ENCODE data around the gene LSG1.

LSG1 gene

GRCh38 chr3:194705227-194705626 lies 33.2 kb upstream of the LSG1 start:
- no peak overlapping the region for H3K27ac ChIP-seq (ENCODE audit: low read length)
- no peaks in the 10 kb centered on the region for H3K4me1 ChIP-seq (ENCODE audit: control insufficient read depth in 1 of 2, insufficient read depth in 2 of 2, low read length in 2 of 2)

GRCh38 chr3:194702545-194702944 lies 30.6 kb upstream of the LSG1 start:
- Histone ChIP-seq H3K27me3 (ENCODE audit: low read depth, low read length) (no peaks in the 10 kb centered on the region), H3K4me3 (ENCODE audit: low read depth in 1 of 2, low read length in 2 of 2) (no peak overlapping the region), H3K9me3 (ENCODE audit: control insufficient read depth in 1 of 2, low read length in 2 of 2) (peaks cover 0 to 11% of the 10 kb centered on the region in 2 donors), H3K36me3 (ENCODE audit: control insufficient read depth in 1 of 2, insufficient read depth in 2 of 2, low read length in 2 of 2) (no peaks in the 10 kb centered on the region), H3K4me1 (ENCODE audit: control insufficient read depth in 1 of 2, insufficient read depth in 2 of 2, low read length in 2 of 2) (no peaks in the 10 kb centered on the region), H3K27ac (ENCODE audit: low read length) (no peak overlapping the region)

More at GRCh38 chr3:194705227-194705626, 33.2 kb upstream of the LSG1 start:
- Histone ChIP-seq H3K4me3 (ENCODE audit: low read depth in 1 of 2, low read length in 2 of 2) (no peak overlapping the region), H3K9me3 (ENCODE audit: control insufficient read depth in 1 of 2, low read length in 2 of 2) (no peaks in the 10 kb centered on the region), H3K27me3 (ENCODE audit: low read depth, low read length) (no peaks in the 10 kb centered on the region), H3K36me3 (ENCODE audit: control insufficient read depth in 1 of 2, insufficient read depth in 2 of 2, low read length in 2 of 2) (no peaks in the 10 kb centered on the region)

- H3K9me3 ChIP-seq (ENCODE audit: control insufficient read depth in 1 of 2, low read length in 2 of 2), result peaks cover 0 to 11% of the 10 kb centered on the region in 2 donors
- no peaks in the 10 kb centered on the region for H3K36me3 ChIP-seq (ENCODE audit: control insufficient read depth in 1 of 2, insufficient read depth in 2 of 2, low read length in 2 of 2)
- no peak overlapping the region for H3K27ac ChIP-seq (ENCODE audit: low read length)
- H3K27me3 ChIP-seq (ENCODE audit: low read depth, low read length), result no peaks in the 10 kb centered on the region
- no peaks in the 10 kb centered on the region for H3K4me1 ChIP-seq (ENCODE audit: control insufficient read depth in 1 of 2, insufficient read depth in 2 of 2, low read length in 2 of 2)
- no peak overlapping the region for H3K4me3 ChIP-seq (ENCODE audit: low read depth in 1 of 2, low read length in 2 of 2)
These were observed 24.7 kb upstream of the LSG1 start for GRCh38 chr3:194696702-194697101.

GRCh38 chr3:194691481-194692283 lies 19.7 kb upstream of the LSG1 start:
- Histone ChIP-seq H3K4me3 (ENCODE audit: low read depth in 1 of 2, low read length in 2 of 2) (no peak overlapping the region), H3K36me3 (ENCODE audit: control insufficient read depth in 1 of 2, insufficient read depth in 2 of 2, low read length in 2 of 2) (no peaks in the 10 kb centered on the region), H3K4me1 (ENCODE audit: control insufficient read depth in 1 of 2, insufficient read depth in 2 of 2, low read length in 2 of 2) (peaks cover 0 to 18% of the 10 kb centered on the region in 2 donors), H3K27me3 (ENCODE audit: low read depth, low read length) (no peaks in the 10 kb centered on the region), H3K9me3 (ENCODE audit: control insufficient read depth in 1 of 2, low read length in 2 of 2) (no peaks in the 10 kb centered on the region), H3K27ac (ENCODE audit: low read length) (no peak overlapping the region)

- H3K36me3 ChIP-seq (ENCODE audit: control insufficient read depth in 1 of 2, insufficient read depth in 2 of 2, low read length in 2 of 2), result no peaks in the 10 kb centered on the region
- H3K4me3 ChIP-seq (ENCODE audit: low read depth in 1 of 2, low read length in 2 of 2), result no peak overlapping the region
- H3K27me3 ChIP-seq (ENCODE audit: low read depth, low read length), result no peaks in the 10 kb centered on the region
- no peaks in the 10 kb centered on the region for H3K9me3 ChIP-seq (ENCODE audit: control insufficient read depth in 1 of 2, low read length in 2 of 2)
- peaks cover 0 to 19% of the 10 kb centered on the region in 2 donors for H3K4me1 ChIP-seq (ENCODE audit: control insufficient read depth in 1 of 2, insufficient read depth in 2 of 2, low read length in 2 of 2)
- H3K27ac ChIP-seq (ENCODE audit: low read length), result no peak overlapping the region
These were observed 18.7 kb upstream of the LSG1 start for GRCh38 chr3:194690501-194691372.

- H3K4me1 ChIP-seq (ENCODE audit: control insufficient read depth in 1 of 2, insufficient read depth in 2 of 2, low read length in 2 of 2), result peaks cover 4 to 19% of the 10 kb centered on the region in 2 donors
- H3K36me3 ChIP-seq (ENCODE audit: control insufficient read depth in 1 of 2, insufficient read depth in 2 of 2, low read length in 2 of 2), result no peaks in the 10 kb centered on the region
- peak overlapping the region; percentile 1 for H3K27ac ChIP-seq (ENCODE audit: low read length)
- no peaks in the 10 kb centered on the region for H3K9me3 ChIP-seq (ENCODE audit: control insufficient read depth in 1 of 2, low read length in 2 of 2)
- no peaks in the 10 kb centered on the region for H3K27me3 ChIP-seq (ENCODE audit: low read depth, low read length)
- H3K4me3 ChIP-seq (ENCODE audit: low read depth in 1 of 2, low read length in 2 of 2), result peak overlapping the region; percentile 20 to 79
These were observed 17.5 kb upstream of the LSG1 start for GRCh38 chr3:194689493-194689944.

GRCh38 chr3:194688946-194689345 lies 17.0 kb upstream of the LSG1 start:
- H3K27me3 ChIP-seq (ENCODE audit: low read depth, low read length), result no peaks in the 10 kb centered on the region
- peak overlapping the region; percentile 1 for H3K27ac ChIP-seq (ENCODE audit: low read length)
- H3K9me3 ChIP-seq (ENCODE audit: control insufficient read depth in 1 of 2, low read length in 2 of 2), result no peaks in the 10 kb centered on the region
- H3K36me3 ChIP-seq (ENCODE audit: control insufficient read depth in 1 of 2, insufficient read depth in 2 of 2, low read length in 2 of 2), result no peaks in the 10 kb centered on the region
- H3K4me1 ChIP-seq (ENCODE audit: control insufficient read depth in 1 of 2, insufficient read depth in 2 of 2, low read length in 2 of 2), result peaks cover 4 to 19% of the 10 kb centered on the region in 2 donors
- H3K4me3 ChIP-seq (ENCODE audit: low read depth in 1 of 2, low read length in 2 of 2), result peak overlapping the region; percentile 20 to 79

- Histone ChIP-seq H3K9me3 (ENCODE audit: control insufficient read depth in 1 of 2, low read length in 2 of 2) (no peaks in the 10 kb centered on the region), H3K4me1 (ENCODE audit: control insufficient read depth in 1 of 2, insufficient read depth in 2 of 2, low read length in 2 of 2) (peaks cover 4 to 19% of the 10 kb centered on the region in 2 donors), H3K4me3 (ENCODE audit: low read depth in 1 of 2, low read length in 2 of 2) (peak overlapping the region; percentile 79 to 88), H3K27ac (ENCODE audit: low read length) (peak overlapping the region; percentile 1), H3K36me3 (ENCODE audit: control insufficient read depth in 1 of 2, insufficient read depth in 2 of 2, low read length in 2 of 2) (no peaks in the 10 kb centered on the region), H3K27me3 (ENCODE audit: low read depth, low read length) (no peaks in the 10 kb centered on the region)
These were observed 16.3 kb upstream of the LSG1 start for GRCh38 chr3:194688200-194688740.

- no peak overlapping the region for H3K27ac ChIP-seq (ENCODE audit: low read length)
- H3K27me3 ChIP-seq (ENCODE audit: low read depth, low read length), result no peaks in the 10 kb centered on the region
- H3K4me3 ChIP-seq (ENCODE audit: low read depth in 1 of 2, low read length in 2 of 2), result peak overlapping the region; percentile 79 to 88
- H3K9me3 ChIP-seq (ENCODE audit: control insufficient read depth in 1 of 2, low read length in 2 of 2), result no peaks in the 10 kb centered on the region
- H3K4me1 ChIP-seq (ENCODE audit: control insufficient read depth in 1 of 2, insufficient read depth in 2 of 2, low read length in 2 of 2), result peaks cover 6 to 24% of the 10 kb centered on the region in 2 donors
- no peaks in the 10 kb centered on the region for H3K36me3 ChIP-seq (ENCODE audit: control insufficient read depth in 1 of 2, insufficient read depth in 2 of 2, low read length in 2 of 2)
These were observed 15.7 kb upstream of the LSG1 start for GRCh38 chr3:194687638-194688199.

GRCh38 chr3:194686816-194687637 lies 15.0 kb upstream of the LSG1 start:
- H3K27ac ChIP-seq (ENCODE audit: low read length), result no peak overlapping the region
- H3K27me3 ChIP-seq (ENCODE audit: low read depth, low read length), result no peaks in the 10 kb centered on the region
- H3K36me3 ChIP-seq (ENCODE audit: control insufficient read depth in 1 of 2, insufficient read depth in 2 of 2, low read length in 2 of 2), result no peaks in the 10 kb centered on the region
- H3K4me3 ChIP-seq (ENCODE audit: low read depth in 1 of 2, low read length in 2 of 2), result peak overlapping the region; percentile 79 to 88
- peaks cover 8 to 28% of the 10 kb centered on the region in 2 donors for H3K4me1 ChIP-seq (ENCODE audit: control insufficient read depth in 1 of 2, insufficient read depth in 2 of 2, low read length in 2 of 2)
- no peaks in the 10 kb centered on the region for H3K9me3 ChIP-seq (ENCODE audit: control insufficient read depth in 1 of 2, low read length in 2 of 2)

Measured in muscle layer of duodenum (tissue), 2 donors.